GM23338 (cell line): Measurements from ENCODE around the gene ABCC1. TPM values are rescaled to one million over a fixed set of nuclear protein-coding genes. Genes with fewer than 3 reads are reported as not detected.

Experiments used
- ATAC-seq: fragments of 200-7000 bp; cut with Tn5 transposase; 3 replicates; pipeline ENCODE4 v1.9.1; 2020
- DNase-seq: peaks from one replicate; pipeline ENCODE4 v3.0.0-alpha.2; 2015; ENCODE audit warnings: low spot score
- H2AFZ ChIP-seq: fragments of 200-600 bp; sonication (generic); 2 replicates; pipeline ENCODE4 v1.8.0; 2016; ENCODE audit warnings: antibody characterized with exemption, mild to moderate bottlenecking, moderate library complexity
- H3F3A ChIP-seq: fragments of 200-600 bp; sonication (generic); replicated peaks from 2 replicates; pipeline ENCODE4 v1.8.0; 2017; ENCODE audit warnings: antibody characterized with exemption, mixed run types, low read depth
- H3K27ac ChIP-seq: fragments of 200-600 bp; sonication (generic); 2 replicates; pipeline ENCODE4 v1.6.1; 2016; ENCODE audit warnings: low read depth
- H3K27me3 ChIP-seq: fragments of 200-600 bp; sonication (generic); 2 replicates; pipeline ENCODE4 v1.8.0; 2016; ENCODE audit warnings: mild to moderate bottlenecking, mixed run types, moderate library complexity; ENCODE audit not compliant: insufficient read depth
- H3K36me3 ChIP-seq: fragments of 200-600 bp; sonication (generic); 2 replicates; pipeline ENCODE4 v1.8.0; 2016; ENCODE audit warnings: mild to moderate bottlenecking; ENCODE audit not compliant: insufficient read depth
- H3K4me1 ChIP-seq: fragments of 200-600 bp; sonication (generic); 2 replicates; pipeline ENCODE4 v1.8.0; 2016; ENCODE audit warnings: mild to moderate bottlenecking, moderate library complexity; ENCODE audit not compliant: insufficient read depth
- H3K4me2 ChIP-seq: fragments of 200-600 bp; sonication (generic); 2 replicates; pipeline ENCODE4 v1.7.1; 2017; ENCODE audit warnings: mixed run types
- H3K4me3 ChIP-seq: fragments of 200-600 bp; sonication (generic); 2 replicates; pipeline ENCODE4 v1.6.1; 2016; ENCODE audit warnings: mixed run types
- H3K79me2 ChIP-seq: fragments of 200-600 bp; sonication (generic); replicated peaks from 2 replicates; pipeline ENCODE4 v1.8.0; 2017; ENCODE audit warnings: mild to moderate bottlenecking; ENCODE audit not compliant: insufficient read depth
- H3K9me2 ChIP-seq: fragments of 200-600 bp; sonication (generic); 2 replicates; pipeline ENCODE4 v1.8.0; 2017; ENCODE audit not compliant: insufficient read depth
- H4K20me1 ChIP-seq: fragments of 200-600 bp; sonication (generic); replicated peaks from 2 replicates; pipeline ENCODE4 v1.8.0; 2017; ENCODE audit warnings: mild to moderate bottlenecking; ENCODE audit not compliant: insufficient read depth
- H3K27ac Mint-ChIP-seq: 2 replicates; pipeline ENCODE4 v1.8.0; 2020; ENCODE audit warnings: inconsistent platforms, mild to moderate bottlenecking, moderate library complexity, mixed read lengths
- H3K27me3 Mint-ChIP-seq: 3 replicates; pipeline ENCODE4 v1.8.0; 2022; ENCODE audit warnings: low read depth, mild to moderate bottlenecking, moderate library complexity, mixed read lengths, inconsistent platforms; ENCODE audit not compliant: insufficient read depth, poor library complexity
- H3K36me3 Mint-ChIP-seq: 3 replicates; pipeline ENCODE4 v1.8.0; 2021; ENCODE audit warnings: low read depth, mild to moderate bottlenecking, inconsistent platforms, moderate library complexity, mixed read lengths
- H3K4me1 Mint-ChIP-seq: 3 replicates; pipeline ENCODE4 v1.8.0; 2020; ENCODE audit warnings: mild to moderate bottlenecking, inconsistent platforms, mixed read lengths
- H3K4me3 Mint-ChIP-seq: 3 replicates; pipeline ENCODE4 v1.8.0; 2021; ENCODE audit warnings: moderate library complexity, mild to moderate bottlenecking, inconsistent platforms, mixed read lengths
- H3K9me3 Mint-ChIP-seq: 3 replicates; pipeline ENCODE4 v1.8.0; 2020; ENCODE audit warnings: moderate library complexity, mild to moderate bottlenecking, inconsistent platforms, mixed read lengths
- CREB1 ChIP-seq: fragments of 250-450 bp; sonication (Bioruptor Pico); IDR thresholded peaks from 2 replicates; pipeline ENCODE4 v1.5.0; 2020; ENCODE audit warnings: low read depth, mild to moderate bottlenecking, moderate library complexity
- EZH2 ChIP-seq: fragments of 200-600 bp; sonication (generic); IDR thresholded peaks from one replicate; pipeline ENCODE4 v1.8.0; 2017; ENCODE audit warnings: antibody characterized with exemption, mild to moderate bottlenecking, low read depth; ENCODE audit not compliant: unreplicated experiment
- JUNB ChIP-seq: IDR thresholded peaks from one replicate; pipeline ENCODE4 v1.6.1; 2016; ENCODE audit warnings: antibody characterized with exemption; ENCODE audit not compliant: unreplicated experiment
- NANOG ChIP-seq: IDR thresholded peaks from 2 replicates; pipeline ENCODE4 v1.6.1; 2016; ENCODE audit warnings: antibody characterized with exemption, borderline replicate concordance
- POLR2AphosphoS5 ChIP-seq: IDR thresholded peaks from 2 replicates; pipeline ENCODE4 v1.6.1; 2016; ENCODE audit warnings: antibody characterized with exemption, low read depth
- STAT1 ChIP-seq: IDR thresholded peaks from one replicate; pipeline ENCODE4 v1.6.1; 2016; ENCODE audit warnings: antibody characterized with exemption; ENCODE audit not compliant: unreplicated experiment
- ZNF114 ChIP-seq: fragments of 250-450 bp; sonication (Bioruptor Pico); IDR thresholded peaks from 2 replicates; pipeline ENCODE4 v1.5.0; 2020; ENCODE audit warnings: mild to moderate bottlenecking, moderate library complexity
- ZNF331 ChIP-seq: fragments of 250-450 bp; sonication (Bioruptor Pico); IDR thresholded peaks from 2 replicates; pipeline ENCODE4 v1.5.0; 2020; ENCODE audit warnings: low read depth, mild to moderate bottlenecking, moderate library complexity
- polyA plus RNA-seq: library from polyadenylated mRNA; unstranded; fragments of >200 nt; fragmentation: Nextera tagmentation; extraction: Ambion mirVana; gene quantifications from 2 replicates; pipeline ENCODE4 v1.2.1, GENCODE V29; 2016
- total RNA-seq: library from RNA; depleted of rRNA; stranded (reverse); fragments of >200 nt; shearing (Covaris generic); gene quantifications from 2 replicates; pipeline ENCODE4 v1.2.3, GENCODE V29; 2014
- TF ChIP-seq, protein P1 (sequence below), 2 experiments: fragments of 200-600 bp in 1 of 2; sonication (generic) in 1 of 2; conservative IDR thresholded peaks; 2 replicates each; pipeline versions ENCODE4 v1.5.1 to v1.6.1; 2016 to 2017; ENCODE audit warnings: antibody characterized with exemption in 2 of 2, low read depth in 2 of 2, mild to moderate bottlenecking in 2 of 2, moderate library complexity in 1 of 2
- TF ChIP-seq, protein P2 (sequence below): IDR thresholded peaks from one replicate; pipeline ENCODE4 v1.6.1; 2018; ENCODE audit warnings: antibody characterized with exemption; ENCODE audit not compliant: unreplicated experiment

Gene ABCC1
- total and polyA plus RNA-seq, 2 experiments from 2014 or later: 11.0 to 46.6 TPM

DNA sequence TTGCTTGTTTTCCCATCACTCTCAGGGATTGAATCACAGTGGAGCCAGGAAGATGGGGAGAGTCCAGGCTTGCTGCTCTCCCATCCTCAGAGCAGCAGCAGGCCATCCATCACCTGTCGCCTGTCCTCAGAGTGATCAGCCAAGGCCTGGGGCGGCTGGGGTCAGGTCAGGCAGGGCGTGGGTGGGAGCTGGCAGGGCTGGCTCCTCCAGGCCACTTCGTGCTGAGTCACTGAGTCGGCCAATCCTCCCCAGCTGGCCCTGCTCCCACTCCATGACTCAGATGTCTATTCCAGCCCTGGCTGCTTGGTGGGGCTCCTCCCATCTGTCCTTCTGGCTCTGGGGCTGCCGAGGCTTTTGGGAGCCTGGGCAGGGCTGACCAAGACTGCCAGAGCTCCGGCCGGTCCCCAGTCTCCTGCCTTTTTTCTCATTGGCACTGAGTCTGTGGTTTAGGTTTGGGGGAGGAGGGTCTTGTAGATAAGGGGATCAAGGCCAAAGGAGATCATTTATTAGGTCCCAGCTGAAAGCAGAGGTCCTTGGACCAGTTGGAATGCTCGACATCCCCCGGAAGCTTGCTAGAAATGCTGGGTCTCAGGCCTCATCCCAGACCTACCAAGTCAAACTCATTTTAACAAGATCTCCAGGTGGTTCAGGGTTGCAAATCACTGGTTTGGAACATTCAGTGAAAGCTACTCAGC is 72.7 kb downstream of the ABCC1 start (continued):
- TF ChIP-seq ZNF331 (CRISPR knock-in tag) (no peak), ZNF114 (no peak)

DNA sequence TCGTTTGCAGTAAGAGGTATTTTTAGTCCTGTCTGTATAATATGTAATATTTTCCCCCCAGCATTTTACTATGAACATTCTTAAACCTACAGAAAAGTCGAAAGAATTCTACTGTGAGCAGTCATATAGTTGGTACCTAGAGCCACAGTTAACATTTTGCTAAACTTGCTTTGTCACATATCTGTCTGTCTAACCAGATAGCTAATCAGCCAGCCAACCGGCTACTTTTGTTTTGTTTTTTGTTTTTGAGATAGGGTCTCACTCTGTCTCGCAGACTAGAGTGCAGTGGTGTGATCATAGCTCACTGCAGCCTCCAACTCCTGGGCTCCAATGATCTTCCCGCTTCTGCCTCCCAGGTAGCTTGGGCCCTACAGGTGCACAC is 73.3 kb downstream of the ABCC1 start:
- no peaks in the 10 kb centered on the region for H3K9me3 Mint-ChIP-seq
- no peaks in the 10 kb centered on the region; the same call in 1 of the 2 replicates for H3K36me3 ChIP-seq
- TF ChIP-seq POLR2AphosphoS5: no peak
- no peak for TF ChIP-seq JUNB
- DNase-seq (no peak), ATAC-seq (no peak)
- peaks cover 14% of the 10 kb centered on the region for H3K27me3 Mint-ChIP-seq
- H3K4me1 ChIP-seq: peaks cover 4% of the 10 kb centered on the region; the same call in 1 of the 2 replicates
- H3K27ac ChIP-seq: no peak overlapping the region
- H3K9me2 ChIP-seq: no peaks in the 10 kb centered on the region
- no peak overlapping the region for H2AFZ ChIP-seq
- peak overlapping the region; percentile 92 for H3K27ac Mint-ChIP-seq
- H3K4me2 ChIP-seq: no peak overlapping the region
- no peaks in the 10 kb centered on the region for H3K27me3 ChIP-seq
- no peak overlapping the region for H3K4me3 Mint-ChIP-seq
- H3K36me3 Mint-ChIP-seq: peaks cover 41% of the 10 kb centered on the region
- H3K4me1 Mint-ChIP-seq: peaks cover 2% of the 10 kb centered on the region
- H4K20me1 ChIP-seq: peaks cover 12% of the 10 kb centered on the region
- H3K4me3 ChIP-seq: no peak overlapping the region
- 0 out of 2 replicates have a peak, but pooled peaks cover 3% of the 10 kb centered on the region for H3F3A ChIP-seq
- H3K79me2 ChIP-seq: peaks cover 10% of the 10 kb centered on the region

DNA sequence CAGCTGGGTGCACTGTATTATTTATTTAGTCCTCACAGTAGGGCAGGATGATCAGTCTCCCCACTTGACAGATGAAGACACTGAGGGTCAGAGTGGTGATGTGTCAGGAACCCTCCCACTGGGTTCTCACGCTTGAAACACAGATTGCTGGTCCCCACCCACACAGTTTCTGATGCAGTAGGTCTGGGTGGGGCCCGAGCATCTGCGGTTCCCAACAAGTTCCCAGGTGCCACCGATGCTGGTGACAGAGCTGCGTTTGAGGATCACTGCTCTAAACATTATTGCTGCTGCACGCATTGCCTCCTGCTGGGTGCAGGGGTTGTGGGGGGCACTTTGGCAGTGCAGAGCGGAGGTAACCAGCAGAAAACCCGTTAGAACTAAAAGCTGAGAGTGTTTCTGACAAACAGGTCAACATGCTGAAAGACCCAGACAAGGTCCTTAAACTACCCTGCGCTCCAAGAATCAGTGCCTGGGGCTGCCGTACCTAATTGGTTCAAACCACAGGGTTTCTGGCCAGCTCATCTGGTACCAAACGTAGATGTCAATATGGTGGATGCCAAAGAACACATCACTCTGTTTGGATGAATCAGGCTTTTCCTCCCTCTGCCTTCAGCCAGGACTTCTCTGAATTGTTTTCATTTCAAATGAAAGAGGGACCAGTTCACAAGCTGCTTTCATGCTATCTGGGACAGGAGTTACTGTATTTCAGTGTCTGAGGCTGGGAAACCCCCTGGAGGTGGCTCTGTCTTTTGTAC is 76.0 kb downstream of the ABCC1 start:
- Histone ChIP-seq H3K79me2 (peaks cover 10% of the 10 kb centered on the region), H3F3A (0 out of 2 replicates have a peak, but pooled peaks cover 3% of the 10 kb centered on the region), H3K27ac (no peak overlapping the region), H3K4me3 (no peak overlapping the region), H3K27me3 (no peaks in the 10 kb centered on the region), H3K4me1 (peaks cover 4% of the 10 kb centered on the region; the same call in 1 of the 2 replicates), H2AFZ (no peak overlapping the region), H4K20me1 (peaks cover 12% of the 10 kb centered on the region), H3K36me3 (no peaks in the 10 kb centered on the region; the same call in 1 of the 2 replicates), H3K9me2 (no peaks in the 10 kb centered on the region), H3K4me2 (no peak overlapping the region)
- ATAC-seq (peak; percentile 27), DNase-seq (no peak)
- Mint-ChIP-seq H3K36me3 (peaks cover 21% of the 10 kb centered on the region), H3K4me3 (no peak overlapping the region), H3K4me1 (peaks cover 7% of the 10 kb centered on the region), H3K9me3 (no peaks in the 10 kb centered on the region), H3K27ac (no peak overlapping the region), H3K27me3 (peaks cover 14% of the 10 kb centered on the region)
- TF ChIP-seq CREB1 (CRISPR knock-in tag) (no peak), POLR2AphosphoS5 (no peak), EZH2 (no peak), STAT1 (no peak), NANOG (no peak), ZNF331 (CRISPR knock-in tag) (no peak)
- TF ChIP-seq, protein P1, sequence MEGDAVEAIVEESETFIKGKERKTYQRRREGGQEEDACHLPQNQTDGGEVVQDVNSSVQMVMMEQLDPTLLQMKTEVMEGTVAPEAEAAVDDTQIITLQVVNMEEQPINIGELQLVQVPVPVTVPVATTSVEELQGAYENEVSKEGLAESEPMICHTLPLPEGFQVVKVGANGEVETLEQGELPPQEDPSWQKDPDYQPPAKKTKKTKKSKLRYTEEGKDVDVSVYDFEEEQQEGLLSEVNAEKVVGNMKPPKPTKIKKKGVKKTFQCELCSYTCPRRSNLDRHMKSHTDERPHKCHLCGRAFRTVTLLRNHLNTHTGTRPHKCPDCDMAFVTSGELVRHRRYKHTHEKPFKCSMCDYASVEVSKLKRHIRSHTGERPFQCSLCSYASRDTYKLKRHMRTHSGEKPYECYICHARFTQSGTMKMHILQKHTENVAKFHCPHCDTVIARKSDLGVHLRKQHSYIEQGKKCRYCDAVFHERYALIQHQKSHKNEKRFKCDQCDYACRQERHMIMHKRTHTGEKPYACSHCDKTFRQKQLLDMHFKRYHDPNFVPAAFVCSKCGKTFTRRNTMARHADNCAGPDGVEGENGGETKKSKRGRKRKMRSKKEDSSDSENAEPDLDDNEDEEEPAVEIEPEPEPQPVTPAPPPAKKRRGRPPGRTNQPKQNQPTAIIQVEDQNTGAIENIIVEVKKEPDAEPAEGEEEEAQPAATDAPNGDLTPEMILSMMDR (conservative IDR thresholded peaks at IDR 0.05; ENCODE audit: low read depth in 2 of 2): no peak
- TF ChIP-seq, protein P2, sequence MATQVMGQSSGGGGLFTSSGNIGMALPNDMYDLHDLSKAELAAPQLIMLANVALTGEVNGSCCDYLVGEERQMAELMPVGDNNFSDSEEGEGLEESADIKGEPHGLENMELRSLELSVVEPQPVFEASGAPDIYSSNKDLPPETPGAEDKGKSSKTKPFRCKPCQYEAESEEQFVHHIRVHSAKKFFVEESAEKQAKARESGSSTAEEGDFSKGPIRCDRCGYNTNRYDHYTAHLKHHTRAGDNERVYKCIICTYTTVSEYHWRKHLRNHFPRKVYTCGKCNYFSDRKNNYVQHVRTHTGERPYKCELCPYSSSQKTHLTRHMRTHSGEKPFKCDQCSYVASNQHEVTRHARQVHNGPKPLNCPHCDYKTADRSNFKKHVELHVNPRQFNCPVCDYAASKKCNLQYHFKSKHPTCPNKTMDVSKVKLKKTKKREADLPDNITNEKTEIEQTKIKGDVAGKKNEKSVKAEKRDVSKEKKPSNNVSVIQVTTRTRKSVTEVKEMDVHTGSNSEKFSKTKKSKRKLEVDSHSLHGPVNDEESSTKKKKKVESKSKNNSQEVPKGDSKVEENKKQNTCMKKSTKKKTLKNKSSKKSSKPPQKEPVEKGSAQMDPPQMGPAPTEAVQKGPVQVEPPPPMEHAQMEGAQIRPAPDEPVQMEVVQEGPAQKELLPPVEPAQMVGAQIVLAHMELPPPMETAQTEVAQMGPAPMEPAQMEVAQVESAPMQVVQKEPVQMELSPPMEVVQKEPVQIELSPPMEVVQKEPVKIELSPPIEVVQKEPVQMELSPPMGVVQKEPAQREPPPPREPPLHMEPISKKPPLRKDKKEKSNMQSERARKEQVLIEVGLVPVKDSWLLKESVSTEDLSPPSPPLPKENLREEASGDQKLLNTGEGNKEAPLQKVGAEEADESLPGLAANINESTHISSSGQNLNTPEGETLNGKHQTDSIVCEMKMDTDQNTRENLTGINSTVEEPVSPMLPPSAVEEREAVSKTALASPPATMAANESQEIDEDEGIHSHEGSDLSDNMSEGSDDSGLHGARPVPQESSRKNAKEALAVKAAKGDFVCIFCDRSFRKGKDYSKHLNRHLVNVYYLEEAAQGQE: no peak
